Right lobe of liver (tissue), 6 donors: Measurements from ENCODE around the gene ST8SIA2. TPM values are rescaled to one million over a fixed set of nuclear protein-coding genes. Genes with fewer than 3 reads are reported as not detected.

ENCODE experiments used
- ATAC-seq, 4 donors: fragments of 200-7000 bp; cut with Tn5 transposase; one replicate each; pipeline ENCODE4 v1.9.1; 2020; ENCODE audit warnings: mild to moderate bottlenecking in 4 of 4, moderate library complexity in 4 of 4
- DNase-seq, 3 donors: peaks; one replicate each; pipeline ENCODE4 v3.0.0-alpha.2; 2020
- H3K27ac ChIP-seq, 3 donors: fragments of 200-600 bp; one replicate each; pipeline ENCODE4 v1.8.0; 2022
- H3K27me3 ChIP-seq, 2 donors: fragments of 200-600 bp; one replicate each; pipeline ENCODE4 v1.8.0; 2022
- H3K36me3 ChIP-seq, 4 donors: fragments of 200-600 bp; sonication (generic) in 1 of 4; one replicate each; pipeline versions ENCODE4 v1.5.1 to v1.8.0; 2017 to 2022; ENCODE audit warnings: control low read depth in 1 of 4
- H3K4me1 ChIP-seq, 4 donors: fragments of 200-600 bp; sonication (generic) in 1 of 4; one replicate each; pipeline versions ENCODE4 v1.5.1 to v1.8.0; 2017 to 2022; ENCODE audit warnings: control low read depth in 1 of 4
- H3K4me3 ChIP-seq, 3 donors: fragments of 200-600 bp; one replicate each; pipeline ENCODE4 v1.8.0; 2022
- H3K9me3 ChIP-seq, 4 donors: fragments of 200-600 bp; sonication (generic) in 1 of 4; one replicate each; pipeline versions ENCODE4 v1.5.1 to v1.8.0; 2017 to 2022; ENCODE audit warnings: control low read depth in 1 of 4
- POLR2A ChIP-seq: fragments of 450-650 bp; IDR thresholded peaks from one replicate; pipeline ENCODE4 v1.6.1; 2017; ENCODE audit warnings: antibody characterized with exemption, mild to moderate bottlenecking
- WGBS: methylation state at CpG from one replicate; pipeline ENCODE4 v1.1.6; 2018; ENCODE audit warnings: low coverage, low lambda C conversion rate; ENCODE audit not compliant: insufficient coverage; ENCODE audit errors: missing lambda C conversion rate; 5-methylcytosine and 5-hydroxymethylcytosine counted together
- intact Hi-C, 2 donors: fragments of 100-400 bp; cut with DNase I; formaldehyde crosslinking; loops; one replicate each; pipeline versions ENCODE4 v1.11.2 to v1.14.1; 2022
- total RNA-seq, 6 experiments: library from RNA; depleted of rRNA in 2 of 6; stranded (reverse); fragments of >200 nt in 2 of 6; fragmentation: NEBNext Ultra II Directional in 3 of 6; extraction: Animal tissue kit (Norgen Biotek cat#: 25700) in 3 of 6; gene quantifications; one replicate each; pipeline versions ENCODE4 v1.1.0 to v1.2.4, GENCODE V29; 2016 to 2023
- TF ChIP-seq, protein P1 (sequence below), 4 donors: fragments of 200-600 bp in 3 of 4; fragments of 450-650 bp in 1 of 4; IDR thresholded peaks; one replicate each; pipeline versions ENCODE4 v1.5.1 to v1.8.0; 2016 to 2022; ENCODE audit warnings: antibody characterized with exemption in 4 of 4, mild to moderate bottlenecking in 2 of 4
- donor health status: DM: no; HTN: yes; CAD: no.
- donor health status: DM: no; HTN: no; CAD: no.
- donor health status: DM: no; HTN: no; CAD: no.
- donor health status: DM: no; HTN: yes; CAD: no.
- donor health status: DM: no; HTN: yes; CAD: no.

ST8SIA2 gene
- total RNA-seq, 6 experiments from 2014 or later, result not detected

DNA sequence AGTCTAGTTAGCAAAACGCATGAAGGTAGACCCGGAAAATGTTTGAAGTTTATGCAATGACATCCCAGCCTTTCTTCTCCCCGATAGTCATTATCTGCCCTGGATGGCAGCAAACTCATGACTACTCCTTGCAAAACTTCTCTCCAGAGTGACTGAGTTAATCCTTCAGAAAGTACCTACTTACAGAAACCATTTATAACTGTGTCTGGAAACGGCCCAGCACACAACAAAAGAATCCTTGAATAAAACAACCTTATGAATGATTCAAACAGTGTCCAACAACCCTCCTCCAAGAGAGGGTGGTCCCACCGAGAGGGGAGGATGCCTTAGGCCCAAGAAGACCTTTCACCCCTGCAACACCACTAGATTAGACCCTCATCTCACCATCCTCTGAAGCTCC lies 14.2 kb downstream of the ST8SIA2 start:
- DNase-seq (no peak), ATAC-seq (no peak)
- Histone ChIP-seq H3K4me3 (no peak overlapping the region), H3K9me3 (no peaks in the 10 kb centered on the region), H3K27me3 (no peaks in the 10 kb centered on the region), H3K4me1 (no peaks in the 10 kb centered on the region), H3K36me3 (no peaks in the 10 kb centered on the region), H3K27ac (no peak overlapping the region)
- intact Hi-C loops, result no loop called here
- TF ChIP-seq POLR2A, result no peak
- TF ChIP-seq, protein P1, sequence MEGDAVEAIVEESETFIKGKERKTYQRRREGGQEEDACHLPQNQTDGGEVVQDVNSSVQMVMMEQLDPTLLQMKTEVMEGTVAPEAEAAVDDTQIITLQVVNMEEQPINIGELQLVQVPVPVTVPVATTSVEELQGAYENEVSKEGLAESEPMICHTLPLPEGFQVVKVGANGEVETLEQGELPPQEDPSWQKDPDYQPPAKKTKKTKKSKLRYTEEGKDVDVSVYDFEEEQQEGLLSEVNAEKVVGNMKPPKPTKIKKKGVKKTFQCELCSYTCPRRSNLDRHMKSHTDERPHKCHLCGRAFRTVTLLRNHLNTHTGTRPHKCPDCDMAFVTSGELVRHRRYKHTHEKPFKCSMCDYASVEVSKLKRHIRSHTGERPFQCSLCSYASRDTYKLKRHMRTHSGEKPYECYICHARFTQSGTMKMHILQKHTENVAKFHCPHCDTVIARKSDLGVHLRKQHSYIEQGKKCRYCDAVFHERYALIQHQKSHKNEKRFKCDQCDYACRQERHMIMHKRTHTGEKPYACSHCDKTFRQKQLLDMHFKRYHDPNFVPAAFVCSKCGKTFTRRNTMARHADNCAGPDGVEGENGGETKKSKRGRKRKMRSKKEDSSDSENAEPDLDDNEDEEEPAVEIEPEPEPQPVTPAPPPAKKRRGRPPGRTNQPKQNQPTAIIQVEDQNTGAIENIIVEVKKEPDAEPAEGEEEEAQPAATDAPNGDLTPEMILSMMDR (IDR thresholded peaks at IDR 0.05), result no peak
- WGBS, result 76% methylated on average over 5 of the region's 5 CpGs

DNA sequence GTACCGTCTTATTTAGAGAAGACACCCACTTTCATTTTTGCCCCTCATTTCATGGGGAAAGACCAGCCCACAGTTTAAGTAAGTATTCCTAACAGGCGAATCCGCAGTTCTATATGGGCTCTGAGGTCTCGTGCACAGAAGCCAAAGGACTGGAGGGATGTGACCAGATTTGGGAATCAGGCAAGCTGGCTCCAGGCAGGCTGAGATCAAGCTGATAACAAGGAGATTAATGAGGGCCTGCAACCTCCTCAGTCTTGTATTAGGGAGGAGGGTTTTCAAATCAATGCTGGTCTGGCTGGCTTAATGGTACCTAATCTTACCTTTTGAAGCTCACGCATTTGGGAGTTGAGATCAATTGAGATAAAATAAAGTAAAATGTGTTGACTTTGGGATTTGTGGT lies 15.3 kb downstream of the ST8SIA2 start:
- Histone ChIP-seq H3K27me3 (no peaks in the 10 kb centered on the region), H3K36me3 (no peaks in the 10 kb centered on the region), H3K27ac (no peak overlapping the region), H3K4me1 (no peaks in the 10 kb centered on the region), H3K4me3 (no peak overlapping the region), H3K9me3 (no peaks in the 10 kb centered on the region)
- intact Hi-C loops, result no loop called here
- DNase-seq, result no peak
- 67% methylated on average over 4 of the region's 5 CpGs for WGBS
- ATAC-seq, result no peak
- no peak for TF ChIP-seq POLR2A
- TF ChIP-seq, protein P1 (IDR thresholded peaks at IDR 0.05), result no peak

DNA sequence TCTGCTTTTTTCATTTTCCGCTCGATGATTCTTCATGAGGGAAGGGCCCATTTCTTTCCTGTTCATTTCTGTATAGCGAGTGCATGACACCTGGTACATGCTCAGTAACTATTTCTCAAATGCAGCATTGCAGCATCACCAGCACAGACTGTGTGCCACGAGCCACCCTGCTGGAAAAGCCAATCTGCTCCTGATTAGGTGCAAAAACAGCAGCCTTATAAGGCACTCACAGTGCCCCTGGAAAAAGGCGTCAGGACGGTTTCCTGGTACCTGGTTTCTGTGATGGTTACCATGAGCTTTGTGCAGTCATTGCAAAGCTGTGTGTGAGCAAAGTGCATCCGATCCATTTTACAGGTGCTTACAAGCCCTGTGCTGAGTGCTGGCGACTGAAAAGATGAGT lies 15.8 kb downstream of the ST8SIA2 start:
- Histone ChIP-seq H3K36me3 (no peaks in the 10 kb centered on the region), H3K4me1 (no peaks in the 10 kb centered on the region), H3K9me3 (no peaks in the 10 kb centered on the region), H3K27ac (no peak overlapping the region), H3K27me3 (no peaks in the 10 kb centered on the region), H3K4me3 (no peak overlapping the region)
- no peak for DNase-seq
- WGBS, result 53% methylated on average over 8 of the region's 8 CpGs
- TF ChIP-seq, protein P1 (IDR thresholded peaks at IDR 0.05), result no peak
- no peak for TF ChIP-seq POLR2A
- ATAC-seq, result no peak
- intact Hi-C loops, result no loop called here

DNA sequence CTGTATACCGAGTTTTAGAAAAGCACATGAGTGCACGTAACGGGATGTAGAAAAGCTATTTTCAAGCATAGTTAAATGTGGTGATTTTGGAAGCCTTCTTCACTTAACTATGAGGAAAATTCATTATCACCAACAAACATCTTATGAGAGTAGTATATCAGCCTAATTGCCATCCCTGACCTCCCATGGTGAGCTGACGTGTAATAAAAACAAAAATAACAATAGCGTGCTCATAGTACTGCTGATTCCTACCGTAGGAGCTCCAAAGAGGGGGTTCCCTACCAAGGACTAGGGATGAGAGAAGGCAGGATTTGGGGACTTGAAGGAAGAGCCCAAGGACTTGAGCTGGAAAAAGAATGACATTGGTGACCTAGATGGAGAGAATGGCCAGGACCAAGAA lies 16.9 kb downstream of the ST8SIA2 start:
- Histone ChIP-seq H3K36me3 (no peaks in the 10 kb centered on the region), H3K4me1 (no peaks in the 10 kb centered on the region), H3K27ac (no peak overlapping the region), H3K27me3 (no peaks in the 10 kb centered on the region), H3K4me3 (no peak overlapping the region), H3K9me3 (no peaks in the 10 kb centered on the region)
- TF ChIP-seq, protein P1 (IDR thresholded peaks at IDR 0.05), result no peak
- TF ChIP-seq POLR2A, result no peak
- intact Hi-C loops, result no loop called here
- 84% methylated on average over 6 of the region's 6 CpGs for WGBS
- no peak for ATAC-seq
- DNase-seq, result no peak

DNA sequence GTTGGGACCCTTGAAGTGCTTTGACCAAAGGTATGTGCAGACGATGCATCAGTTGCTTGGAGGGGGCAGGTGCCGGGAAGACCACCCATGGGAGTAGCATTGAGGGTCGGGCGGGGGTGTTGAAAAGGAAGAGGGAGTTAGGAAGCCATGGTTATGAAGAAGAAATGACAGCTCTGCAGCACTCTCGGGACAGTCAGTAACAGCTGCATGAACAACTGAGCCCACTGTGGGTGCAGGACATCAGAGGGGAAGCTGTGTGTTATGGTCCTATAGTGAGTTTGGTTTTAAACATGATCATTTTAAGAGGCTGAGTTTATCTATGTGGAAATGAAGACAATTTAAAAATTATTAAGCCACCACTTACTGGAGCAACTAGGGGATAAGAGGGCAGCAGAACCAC lies 17.6 kb downstream of the ST8SIA2 start:
- no peaks in the 10 kb centered on the region for H3K9me3 ChIP-seq
- intact Hi-C loops, result no loop called here
- H3K27me3 ChIP-seq, result no peaks in the 10 kb centered on the region
- WGBS, result 42% methylated on average over 5 of the region's 5 CpGs
- H3K4me1 ChIP-seq, result no peaks in the 10 kb centered on the region
- H3K27ac ChIP-seq, result no peak overlapping the region
- ATAC-seq (no peak), DNase-seq (no peak)
- TF ChIP-seq, protein P1 (IDR thresholded peaks at IDR 0.05), result no peak
- no peak for TF ChIP-seq POLR2A
- H3K4me3 ChIP-seq, result no peak overlapping the region
- H3K36me3 ChIP-seq, result no peaks in the 10 kb centered on the region
